Mucosa of stomach (tissue), 1 donor: ENCODE results near the gene SMURF1.

Experiments used
- H3K27me3 ChIP-seq: one replicate; pipeline ENCODE4 v1.7.0; 2013; ENCODE audit warnings: mild to moderate bottlenecking, low read length; ENCODE audit not compliant: control insufficient read depth, insufficient read depth
- H3K36me3 ChIP-seq: one replicate; pipeline ENCODE4 v1.7.0; 2013; ENCODE audit warnings: low read length; ENCODE audit not compliant: control insufficient read depth, insufficient read depth
- H3K4me1 ChIP-seq: one replicate; pipeline ENCODE4 v1.7.0; 2013; ENCODE audit warnings: mild to moderate bottlenecking, low read length; ENCODE audit not compliant: control insufficient read depth, insufficient read depth
- H3K4me3 ChIP-seq: one replicate; pipeline ENCODE4 v1.7.0; 2013; ENCODE audit warnings: low read length
- H3K9ac ChIP-seq: one replicate; pipeline ENCODE4 v1.7.0; 2013; ENCODE audit warnings: mild to moderate bottlenecking, low read length, moderate library complexity
- H3K9me3 ChIP-seq: one replicate; pipeline ENCODE4 v1.7.0; 2013; ENCODE audit warnings: mild to moderate bottlenecking, low read length, moderate library complexity; ENCODE audit not compliant: control insufficient read depth
- donor health status: Pancreatic carcinoma.

Gene SMURF1

DNA sequence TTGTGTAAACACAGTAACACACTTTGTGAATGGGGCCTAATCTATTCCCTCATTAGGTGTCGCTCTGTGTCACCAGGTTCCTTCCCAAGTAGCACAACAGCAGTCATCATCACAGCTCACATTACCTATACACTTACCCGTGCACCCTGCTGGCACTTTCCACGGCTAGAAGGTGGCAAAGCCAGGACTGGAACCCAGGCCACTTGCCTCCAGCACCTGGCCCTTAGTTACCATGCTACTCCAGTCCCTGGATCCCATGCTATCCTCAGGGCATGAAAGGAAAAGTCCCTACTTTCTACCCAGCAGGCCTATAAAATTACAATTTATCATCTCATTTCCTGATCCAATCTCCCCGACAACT is 18.4 kb downstream of the SMURF1 start:
- no peaks in the 10 kb centered on the region for H3K9me3 ChIP-seq
- peaks cover 74% of the 10 kb centered on the region for H3K4me1 ChIP-seq
- no peak overlapping the region for H3K9ac ChIP-seq
- H3K4me3 ChIP-seq: no peak overlapping the region
- H3K36me3 ChIP-seq: no peaks in the 10 kb centered on the region
- H3K27me3 ChIP-seq: no peaks in the 10 kb centered on the region

DNA sequence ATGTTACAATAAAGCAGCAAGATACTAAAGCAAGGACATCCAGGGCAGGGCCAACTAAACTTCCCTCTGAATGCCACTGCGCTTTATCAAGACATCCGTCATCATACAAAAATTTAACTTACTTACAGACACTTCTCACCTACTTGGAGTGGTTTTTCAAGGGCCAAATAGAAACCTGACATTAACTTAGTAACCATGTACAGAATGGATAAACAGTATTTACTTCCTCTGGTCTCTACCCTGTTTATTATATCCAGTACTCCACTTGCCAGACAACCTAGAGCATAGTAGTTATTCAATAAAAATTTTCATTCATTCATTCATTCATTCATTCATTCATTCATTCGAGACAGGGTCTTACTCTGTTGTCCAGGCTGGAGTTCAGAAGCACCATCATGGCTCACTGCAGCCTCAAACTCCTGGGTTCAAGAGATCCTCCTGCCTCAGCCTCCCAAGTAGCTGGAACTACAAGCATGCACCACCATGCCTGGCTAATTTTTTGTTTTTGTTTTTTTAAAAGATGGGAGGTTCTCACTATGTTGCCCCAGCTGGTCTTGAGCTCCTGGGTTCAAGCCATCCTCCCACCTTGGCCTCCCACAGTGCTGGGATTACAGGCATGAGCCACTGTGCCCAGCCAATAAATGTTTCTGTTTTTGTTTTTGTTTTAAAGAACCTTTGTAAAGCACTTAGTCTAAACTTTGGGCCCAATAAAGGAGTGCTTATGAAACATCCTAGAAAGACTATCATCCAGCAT is 19.0 kb downstream of the SMURF1 start:
- Histone ChIP-seq H3K27me3 (no peaks in the 10 kb centered on the region), H3K9ac (no peak overlapping the region), H3K36me3 (no peaks in the 10 kb centered on the region), H3K4me1 (peaks cover 75% of the 10 kb centered on the region), H3K9me3 (no peaks in the 10 kb centered on the region), H3K4me3 (no peak overlapping the region)

DNA sequence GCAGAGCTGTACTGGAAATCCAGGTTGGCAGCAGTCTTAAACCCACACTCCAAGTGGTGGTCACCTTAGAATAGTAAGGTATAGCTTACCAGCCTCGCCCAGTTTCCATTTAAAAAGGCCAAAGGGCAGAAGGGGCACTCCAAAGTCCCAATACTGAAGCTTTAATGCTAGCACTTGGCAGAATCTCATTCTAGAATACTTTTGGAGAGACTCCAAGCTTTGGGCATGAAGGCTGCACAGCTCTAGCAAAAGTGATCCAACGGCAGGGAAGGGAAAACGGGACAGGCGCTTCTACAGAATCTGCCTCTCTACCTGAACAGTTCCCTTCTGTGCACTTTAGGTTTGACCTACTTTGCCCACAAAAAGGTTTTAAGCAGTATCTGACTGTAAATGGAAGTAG is 19.7 kb downstream of the SMURF1 start:
- Histone ChIP-seq H3K9ac (no peak overlapping the region), H3K4me1 (peaks cover 71% of the 10 kb centered on the region), H3K36me3 (no peaks in the 10 kb centered on the region), H3K4me3 (no peak overlapping the region), H3K9me3 (no peaks in the 10 kb centered on the region), H3K27me3 (no peaks in the 10 kb centered on the region)

DNA sequence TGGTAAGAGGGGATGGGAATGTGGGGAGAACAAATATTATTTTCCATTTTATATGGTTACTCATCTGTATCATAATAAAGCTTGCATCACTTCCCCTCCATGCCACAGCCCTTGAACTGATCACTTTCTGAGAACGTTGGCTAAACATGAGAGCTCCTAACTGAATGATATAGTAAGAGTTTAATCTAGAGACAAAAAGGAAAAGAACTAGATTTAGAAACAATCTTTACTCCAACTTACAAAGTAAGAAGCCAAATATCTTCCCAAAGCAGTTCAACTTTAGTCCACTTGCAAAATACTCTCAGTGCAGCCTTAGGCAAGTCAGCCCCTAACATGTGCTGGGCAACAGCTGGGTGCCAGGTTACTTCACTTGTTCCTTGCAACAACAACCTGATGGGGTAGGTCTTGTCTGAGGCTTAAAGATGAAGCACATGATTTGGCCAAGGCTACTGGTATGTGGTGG is 20.3 kb downstream of the SMURF1 start:
- Histone ChIP-seq H3K36me3 (no peaks in the 10 kb centered on the region), H3K9me3 (no peaks in the 10 kb centered on the region), H3K9ac (no peak overlapping the region), H3K4me1 (peaks cover 74% of the 10 kb centered on the region), H3K27me3 (no peaks in the 10 kb centered on the region), H3K4me3 (no peak overlapping the region)

DNA sequence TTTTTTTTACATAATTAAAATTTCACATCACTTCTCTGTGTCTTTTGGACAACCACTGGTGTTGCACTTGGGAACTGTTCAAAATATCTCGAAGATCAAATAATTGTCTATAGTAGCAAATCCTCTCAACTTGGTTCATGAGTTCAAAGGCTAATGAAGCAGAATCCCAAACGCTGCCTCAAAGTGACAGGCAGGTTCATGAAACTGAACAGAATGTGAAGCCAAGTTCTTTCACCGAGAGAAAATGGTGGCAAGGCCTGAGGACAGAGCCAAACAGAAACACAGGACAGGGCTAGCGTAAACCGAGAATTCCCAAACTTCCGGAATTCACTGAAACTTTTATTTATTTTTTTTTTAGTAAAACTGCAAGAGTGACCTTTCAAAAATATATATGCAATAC is 21.1 kb downstream of the SMURF1 start:
- H3K9ac ChIP-seq: no peak overlapping the region
- H3K36me3 ChIP-seq: no peaks in the 10 kb centered on the region
- H3K9me3 ChIP-seq: no peaks in the 10 kb centered on the region
- H3K4me1 ChIP-seq: peaks cover 71% of the 10 kb centered on the region
- no peaks in the 10 kb centered on the region for H3K27me3 ChIP-seq
- no peak overlapping the region for H3K4me3 ChIP-seq

DNA sequence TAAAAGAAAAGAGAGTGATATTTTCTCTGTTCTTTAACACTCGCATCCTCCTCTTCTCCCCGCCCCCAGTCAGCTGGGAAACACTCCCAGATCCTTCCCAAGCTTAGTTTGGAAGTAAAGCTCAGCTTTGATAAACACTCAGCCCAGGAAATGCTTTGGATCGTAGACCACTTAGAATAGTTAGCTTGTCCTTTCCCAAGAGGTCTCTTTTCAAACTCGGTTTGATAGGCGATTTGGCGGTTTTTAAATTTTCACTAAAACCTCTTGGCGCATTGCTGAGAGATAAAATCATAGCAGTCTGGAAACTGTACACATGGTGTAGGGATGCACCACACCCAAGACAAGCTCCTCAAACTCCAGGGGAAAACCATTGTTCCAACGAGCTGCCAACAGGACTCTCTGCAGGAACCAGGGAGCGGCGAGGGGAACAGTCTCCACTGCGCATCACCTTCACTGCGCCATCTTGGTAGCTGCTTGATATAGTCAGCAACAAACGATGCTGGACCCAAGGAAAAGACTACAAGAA is 22.3 kb downstream of the SMURF1 start:
- no peak overlapping the region for H3K4me3 ChIP-seq
- H3K9me3 ChIP-seq: no peaks in the 10 kb centered on the region
- H3K36me3 ChIP-seq: no peaks in the 10 kb centered on the region
- H3K9ac ChIP-seq: no peak overlapping the region
- H3K4me1 ChIP-seq: peaks cover 61% of the 10 kb centered on the region
- no peaks in the 10 kb centered on the region for H3K27me3 ChIP-seq

DNA sequence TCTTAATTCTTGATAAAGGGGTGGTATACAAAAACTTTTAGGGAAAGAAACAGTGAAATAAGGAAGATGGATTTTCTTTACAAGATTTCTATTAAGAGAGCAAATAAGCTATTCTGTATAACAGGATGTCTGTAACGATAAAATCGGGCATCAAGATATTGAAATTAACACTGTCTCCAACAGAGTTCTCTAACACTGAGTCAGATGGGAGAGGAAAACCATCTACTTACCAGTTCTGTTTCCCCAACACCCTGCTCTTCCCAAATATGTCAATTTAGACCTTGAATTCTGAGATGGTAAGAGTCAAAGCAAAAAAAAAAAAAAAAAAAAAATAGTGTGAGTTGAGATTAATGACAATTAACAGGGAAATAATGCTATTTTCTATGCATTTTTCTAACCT is 23.0 kb downstream of the SMURF1 start:
- Histone ChIP-seq H3K9ac (no peak overlapping the region), H3K4me1 (peaks cover 59% of the 10 kb centered on the region), H3K9me3 (no peaks in the 10 kb centered on the region), H3K4me3 (no peak overlapping the region), H3K36me3 (no peaks in the 10 kb centered on the region), H3K27me3 (no peaks in the 10 kb centered on the region)

DNA sequence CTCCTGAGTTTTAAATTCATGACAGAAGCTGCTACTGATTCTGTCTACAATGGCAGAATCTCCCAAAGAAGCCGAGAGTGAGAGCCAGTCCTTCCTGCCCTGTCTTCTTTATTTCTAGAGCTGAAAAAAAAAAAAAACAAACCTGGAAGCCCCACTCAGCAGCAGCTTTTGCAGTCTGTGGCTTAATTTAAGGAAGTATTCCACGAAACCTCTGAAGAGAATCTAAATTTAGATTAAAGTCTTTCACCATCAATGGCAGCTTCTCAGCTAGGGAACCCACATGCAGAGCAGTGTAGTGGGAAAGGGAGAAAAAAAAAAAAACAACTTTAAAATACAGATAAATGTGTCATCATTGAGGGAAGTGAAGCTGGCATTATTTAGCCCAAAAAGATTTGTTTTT is 23.4 kb downstream of the SMURF1 start:
- Histone ChIP-seq H3K4me3 (no peak overlapping the region), H3K9me3 (no peaks in the 10 kb centered on the region), H3K27me3 (no peaks in the 10 kb centered on the region), H3K4me1 (peaks cover 55% of the 10 kb centered on the region), H3K36me3 (no peaks in the 10 kb centered on the region), H3K9ac (no peak overlapping the region)

DNA sequence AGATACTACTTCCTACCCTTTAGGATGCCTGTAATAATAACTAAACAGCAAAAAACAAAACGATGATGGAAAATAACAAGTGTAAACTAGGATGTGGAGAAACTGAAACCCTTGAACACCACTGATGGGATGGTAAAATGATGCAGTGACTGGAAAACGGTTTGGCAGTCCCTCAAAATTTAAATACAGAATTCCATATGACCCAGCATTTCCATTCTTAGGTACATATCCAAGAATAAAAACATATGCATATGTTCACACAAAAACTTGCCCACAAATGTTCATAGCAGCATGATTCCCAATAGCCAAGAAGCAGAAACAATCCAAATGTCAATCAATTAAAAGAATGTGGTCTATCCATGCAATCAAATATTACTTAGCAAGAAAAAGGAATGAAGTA is 25.8 kb downstream of the SMURF1 start:
- Histone ChIP-seq H3K4me1 (peaks cover 31% of the 10 kb centered on the region), H3K9ac (no peak overlapping the region), H3K4me3 (no peak overlapping the region), H3K36me3 (no peaks in the 10 kb centered on the region), H3K9me3 (no peaks in the 10 kb centered on the region), H3K27me3 (no peaks in the 10 kb centered on the region)

DNA sequence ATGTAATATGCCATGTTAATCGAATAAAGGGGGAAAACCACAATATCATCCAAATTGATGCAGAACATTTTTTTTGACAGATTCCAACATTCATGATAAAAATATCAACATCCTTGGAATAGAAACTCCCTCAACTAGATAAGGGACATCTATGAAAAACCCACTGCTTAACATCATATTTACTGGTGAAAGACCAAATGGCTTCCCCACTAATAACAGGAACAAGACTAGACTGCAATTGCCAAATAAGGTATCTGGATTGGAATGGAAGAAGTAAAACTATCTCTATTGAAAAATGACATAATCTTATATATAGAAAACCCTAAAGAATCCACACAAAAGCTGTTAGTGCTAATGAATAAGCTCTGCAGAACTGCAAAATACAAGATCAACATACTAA is 27.8 kb downstream of the SMURF1 start:
- Histone ChIP-seq H3K4me1 (peaks cover 33% of the 10 kb centered on the region), H3K27me3 (no peaks in the 10 kb centered on the region), H3K4me3 (no peak overlapping the region), H3K36me3 (no peaks in the 10 kb centered on the region), H3K9me3 (no peaks in the 10 kb centered on the region), H3K9ac (no peak overlapping the region)

DNA sequence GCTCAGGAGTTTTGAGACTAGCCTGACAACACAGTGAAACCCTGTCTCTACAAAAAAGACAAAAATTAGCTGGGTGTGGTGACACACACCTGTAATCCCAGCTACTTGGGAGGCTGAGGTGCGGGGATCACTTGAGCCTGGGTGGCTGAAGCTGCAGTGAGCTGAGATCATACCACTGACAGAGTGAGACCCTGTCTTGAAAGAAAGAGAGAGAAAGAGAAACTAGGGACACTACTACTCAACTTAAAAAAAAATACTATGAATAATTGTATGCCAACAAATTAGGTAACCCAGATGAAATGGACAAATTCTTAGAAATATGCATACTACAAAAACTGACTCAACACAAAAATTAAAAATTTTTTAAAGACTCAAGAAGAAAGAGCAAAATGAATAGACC is 28.5 kb downstream of the SMURF1 start:
- H3K36me3 ChIP-seq: no peaks in the 10 kb centered on the region
- H3K27me3 ChIP-seq: no peaks in the 10 kb centered on the region
- peaks cover 29% of the 10 kb centered on the region for H3K4me1 ChIP-seq

DNA sequence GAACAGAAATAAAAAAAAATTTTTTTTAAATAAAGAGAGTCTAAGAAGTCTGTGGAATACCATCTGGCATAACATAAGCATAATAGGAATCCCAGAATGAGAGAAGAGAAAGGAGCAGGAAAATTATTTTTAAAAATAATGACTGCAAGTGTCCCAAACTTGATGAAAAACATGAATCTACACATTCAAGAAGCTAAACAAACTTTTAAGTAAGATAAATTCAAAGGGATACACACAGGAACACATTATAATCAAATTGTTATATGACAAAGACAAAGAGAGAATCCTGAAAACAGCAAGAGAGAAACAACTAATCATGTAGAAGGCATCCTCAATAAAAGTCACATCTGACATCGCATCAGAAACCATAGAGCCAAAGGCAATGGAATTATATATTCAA is 30.9 kb downstream of the SMURF1 start:
- H3K9ac ChIP-seq: no peak overlapping the region
- no peaks in the 10 kb centered on the region for H3K27me3 ChIP-seq
- H3K9me3 ChIP-seq: no peaks in the 10 kb centered on the region
- H3K4me1 ChIP-seq: peaks cover 25% of the 10 kb centered on the region
- no peak overlapping the region for H3K4me3 ChIP-seq
- no peaks in the 10 kb centered on the region for H3K36me3 ChIP-seq

More for the DNA sequence above, 28.5 kb downstream of the SMURF1 start:
- Histone ChIP-seq H3K9me3 (no peaks in the 10 kb centered on the region), H3K4me3 (no peak overlapping the region), H3K9ac (no peak overlapping the region)
